ENCODE results near the gene GPSM1.

DNA sequence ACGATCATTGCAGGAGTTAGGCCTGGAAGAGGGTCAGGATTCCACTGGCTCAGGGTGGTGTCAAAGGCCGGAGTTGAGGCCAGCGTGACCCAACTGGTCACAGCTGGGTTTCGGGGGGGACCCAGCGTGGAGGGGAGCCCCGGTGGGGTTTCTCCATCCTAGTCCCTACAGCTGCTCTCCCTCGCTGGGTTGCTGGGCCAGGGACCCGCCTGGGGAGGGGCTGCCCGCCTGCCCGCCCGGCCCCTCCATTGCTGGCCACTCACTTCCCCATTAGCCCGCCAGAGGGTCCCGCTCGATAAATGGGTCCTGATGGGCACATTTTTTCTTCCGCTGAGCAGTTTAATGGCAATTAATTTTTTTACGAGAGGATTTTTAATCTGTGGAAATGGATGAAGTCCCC, 32.3 kb upstream of the GPSM1 start:
- TF ChIP-seq, protein P1, sequence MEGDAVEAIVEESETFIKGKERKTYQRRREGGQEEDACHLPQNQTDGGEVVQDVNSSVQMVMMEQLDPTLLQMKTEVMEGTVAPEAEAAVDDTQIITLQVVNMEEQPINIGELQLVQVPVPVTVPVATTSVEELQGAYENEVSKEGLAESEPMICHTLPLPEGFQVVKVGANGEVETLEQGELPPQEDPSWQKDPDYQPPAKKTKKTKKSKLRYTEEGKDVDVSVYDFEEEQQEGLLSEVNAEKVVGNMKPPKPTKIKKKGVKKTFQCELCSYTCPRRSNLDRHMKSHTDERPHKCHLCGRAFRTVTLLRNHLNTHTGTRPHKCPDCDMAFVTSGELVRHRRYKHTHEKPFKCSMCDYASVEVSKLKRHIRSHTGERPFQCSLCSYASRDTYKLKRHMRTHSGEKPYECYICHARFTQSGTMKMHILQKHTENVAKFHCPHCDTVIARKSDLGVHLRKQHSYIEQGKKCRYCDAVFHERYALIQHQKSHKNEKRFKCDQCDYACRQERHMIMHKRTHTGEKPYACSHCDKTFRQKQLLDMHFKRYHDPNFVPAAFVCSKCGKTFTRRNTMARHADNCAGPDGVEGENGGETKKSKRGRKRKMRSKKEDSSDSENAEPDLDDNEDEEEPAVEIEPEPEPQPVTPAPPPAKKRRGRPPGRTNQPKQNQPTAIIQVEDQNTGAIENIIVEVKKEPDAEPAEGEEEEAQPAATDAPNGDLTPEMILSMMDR (IDR thresholded peaks at IDR 0.05): no peak
- TF ChIP-seq POLR2A (IDR thresholded peaks at IDR 0.05): no peak
